Measurements from ENCODE around the gene PLEKHM1.

Gene PLEKHM1

GRCh38 chr17:45396496-45397205 lies 93.9 kb downstream of the PLEKHM1 start:
- DNase-seq: no peak

DNA sequence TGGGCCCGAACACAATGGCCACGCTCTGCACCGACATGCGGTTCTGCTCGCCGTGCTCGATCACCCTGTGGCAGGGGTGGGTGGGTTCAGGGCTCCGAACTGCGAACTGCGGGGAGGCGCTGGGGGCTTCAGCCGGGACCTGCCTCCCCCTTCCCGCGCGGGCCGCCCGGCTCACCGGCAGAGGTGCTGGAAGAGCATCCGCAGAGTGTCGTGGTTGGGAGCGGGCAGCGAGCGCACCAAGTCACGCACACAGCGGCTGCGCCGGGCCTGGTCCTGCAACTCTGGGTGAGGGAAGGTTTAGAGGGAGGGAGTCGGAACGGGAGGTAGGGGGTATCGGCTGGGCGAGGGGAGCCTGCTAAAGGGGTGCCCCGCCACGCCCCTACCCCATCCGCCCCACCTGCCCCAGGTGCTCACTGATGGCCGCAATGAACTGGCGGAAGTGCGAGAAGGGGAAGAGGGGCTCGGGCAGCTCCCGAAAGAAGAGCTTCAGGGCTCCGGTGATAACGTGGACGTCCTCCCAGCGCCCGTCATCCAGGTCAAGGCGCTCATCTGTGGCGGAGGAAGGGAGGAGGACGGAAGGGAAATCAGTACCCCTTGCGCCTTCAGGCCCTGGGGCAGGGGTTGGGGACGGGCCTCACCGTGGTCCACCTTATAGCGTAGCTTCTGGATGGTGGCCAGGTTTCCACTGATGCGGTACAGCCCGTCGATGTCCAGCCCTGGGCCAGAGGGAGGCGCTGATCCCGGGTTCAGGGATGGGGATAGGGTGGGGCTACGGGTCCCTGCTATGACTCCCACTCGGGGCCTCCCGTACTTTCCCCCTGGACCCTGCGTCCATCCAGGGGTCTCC lies 94.7 kb downstream of the PLEKHM1 start:
- no peak for DNase-seq

DNA sequence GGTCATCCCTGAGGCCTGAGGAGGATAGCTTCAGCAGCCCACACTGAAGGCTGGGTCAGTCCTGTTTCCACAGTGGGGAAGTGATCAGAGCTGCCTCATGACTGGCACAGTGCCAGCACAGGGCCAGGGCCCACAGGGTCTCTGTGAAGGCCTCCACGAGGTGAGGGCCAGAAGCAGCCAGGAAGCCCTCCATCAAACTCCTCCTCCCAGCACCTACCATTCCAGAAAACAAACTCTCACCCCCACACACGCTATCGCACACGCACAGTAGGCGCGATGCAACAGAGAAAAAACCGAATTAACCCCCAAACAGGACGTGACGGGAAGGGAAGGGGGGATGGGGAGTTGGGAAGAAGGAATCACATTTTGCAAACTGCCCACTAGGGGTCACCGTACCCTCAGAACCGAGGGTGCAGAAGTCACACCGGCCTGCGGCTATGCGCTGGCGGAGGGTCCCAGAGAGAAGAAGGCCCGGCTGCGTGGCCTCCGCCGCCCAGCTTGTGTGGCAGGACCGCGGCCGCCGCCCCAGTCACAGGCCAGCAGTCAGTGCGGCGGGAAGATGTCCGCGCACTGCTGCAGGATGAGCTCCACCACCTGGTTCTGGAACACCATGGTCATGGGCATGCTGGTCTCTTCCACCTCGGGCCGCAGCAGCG lies 95.5 kb downstream of the PLEKHM1 start:
- DNase-seq: no peak

DNA sequence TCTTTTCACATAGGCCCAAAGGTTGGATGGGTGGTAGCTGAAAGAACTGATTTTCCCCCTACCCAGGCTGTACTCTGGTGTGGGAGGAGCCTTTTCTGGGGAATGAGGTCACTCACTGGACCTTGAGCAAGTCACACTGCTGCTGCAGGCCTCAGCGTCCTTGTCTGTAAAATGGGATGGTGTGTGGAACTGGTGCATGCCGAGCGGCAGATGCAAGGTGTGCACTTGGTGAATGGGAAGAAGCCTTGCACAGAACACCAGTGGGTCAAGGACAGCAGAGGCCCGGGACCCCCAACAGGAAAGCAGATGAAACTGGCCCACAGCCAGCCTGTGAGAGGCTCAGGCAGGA lies 96.0 kb downstream of the PLEKHM1 start:
- no peak for DNase-seq

DNA sequence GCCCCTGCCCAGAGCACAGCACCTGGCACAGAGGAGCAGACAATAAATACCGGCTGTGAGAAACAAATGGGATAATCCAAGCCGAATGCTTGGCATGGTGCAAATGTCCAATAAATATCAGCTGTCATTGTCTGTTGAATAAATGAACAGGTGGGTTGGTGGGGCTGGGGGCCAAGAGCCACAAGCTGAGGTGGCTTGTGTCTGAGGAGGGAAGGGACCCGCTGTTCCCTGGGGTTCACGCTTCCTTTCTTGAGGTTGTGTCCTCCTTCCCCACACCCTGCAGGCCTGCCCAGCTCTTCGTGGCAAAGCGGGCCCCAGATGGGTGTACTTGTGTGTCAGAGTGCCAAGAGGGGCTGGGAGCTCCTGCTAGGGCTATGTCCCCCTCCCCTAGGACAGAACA lies 96.4 kb downstream of the PLEKHM1 start:
- no peak for DNase-seq

DNA sequence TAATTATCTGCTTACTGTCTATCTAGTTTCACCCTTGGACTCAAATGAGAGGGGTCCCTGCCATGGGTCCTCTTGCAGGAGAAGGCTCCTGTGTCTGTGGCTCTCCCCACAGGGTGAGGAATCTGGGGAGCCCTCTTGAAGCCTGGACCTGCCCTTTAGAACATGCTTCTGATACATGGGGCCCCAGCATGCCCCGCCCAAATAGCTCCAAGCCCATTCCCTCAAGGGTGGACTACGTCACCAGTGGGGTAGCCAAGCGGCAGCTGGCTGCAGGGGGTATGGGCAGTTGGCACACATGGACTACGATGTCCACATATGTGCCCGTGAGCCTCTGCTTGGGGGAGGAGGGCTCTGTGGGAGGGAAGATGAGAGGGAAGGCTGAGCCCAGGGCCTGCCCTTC lies 97.1 kb downstream of the PLEKHM1 start:
- no peak for DNase-seq

- no peak for DNase-seq
Measured at GRCh38 chr17:45391918-45392317, 98.6 kb downstream of the PLEKHM1 start.

GRCh38 chr17:45391291-45391690 lies 99.2 kb downstream of the PLEKHM1 start:
- no peak for DNase-seq

DNA sequence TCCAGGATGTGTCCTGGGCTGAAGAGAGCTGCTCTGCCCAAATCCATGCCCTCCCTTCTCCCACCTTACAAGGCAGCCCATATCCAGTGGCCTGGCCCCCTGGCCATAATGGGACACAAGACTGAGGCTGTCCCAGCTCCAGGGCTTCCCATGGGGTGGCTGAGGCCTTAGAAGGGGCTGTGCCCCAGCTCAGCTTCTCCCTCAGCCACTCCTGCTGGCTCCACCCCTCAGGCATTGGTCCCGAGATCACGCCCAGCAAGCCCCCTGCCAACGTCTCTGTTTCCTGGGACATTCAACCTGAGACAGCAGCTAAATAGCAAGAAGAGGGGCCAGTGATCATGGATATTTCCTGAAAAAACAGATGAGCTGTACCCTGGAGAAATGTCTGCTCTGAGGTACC lies 101.2 kb downstream of the PLEKHM1 start:
- DNase-seq: no peak

DNA sequence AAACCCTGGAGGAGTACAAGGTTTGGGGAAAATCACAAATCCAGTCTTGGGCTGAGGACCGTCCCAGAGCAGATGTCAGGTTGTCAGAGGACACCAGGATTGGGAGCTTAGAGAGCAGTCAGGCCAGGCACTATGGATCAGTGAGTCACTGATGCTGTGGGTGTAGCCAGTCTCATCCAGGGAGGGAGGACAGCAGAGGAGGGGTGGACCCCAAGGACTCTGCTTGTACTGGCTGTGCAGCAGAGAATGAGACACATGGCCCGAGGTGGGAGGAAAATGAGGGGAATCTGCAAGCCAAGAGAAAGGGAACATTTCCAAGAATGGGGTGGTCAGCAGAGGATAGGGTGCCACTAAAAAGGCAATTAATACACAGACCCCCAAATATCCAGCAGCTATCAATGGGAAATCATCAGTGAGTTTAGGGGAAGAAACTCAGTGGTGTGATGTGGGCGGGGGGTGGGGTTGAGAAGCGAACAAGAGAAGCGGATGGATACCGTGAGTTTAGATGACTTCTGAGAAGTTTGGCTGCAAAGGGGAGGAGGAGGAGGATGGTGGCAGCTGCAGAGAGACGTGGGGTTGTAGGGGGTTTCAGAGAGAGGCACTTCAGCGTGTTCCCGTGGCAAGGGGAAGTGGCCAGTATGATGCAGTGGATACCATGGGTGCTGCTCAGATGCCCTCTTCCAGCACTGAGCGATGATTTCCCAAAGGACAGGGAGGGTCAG lies 101.8 kb downstream of the PLEKHM1 start:
- no peak for DNase-seq

- DNase-seq: no peak
Measured at GRCh38 chr17:45387739-45388138, 102.8 kb downstream of the PLEKHM1 start.

DNA sequence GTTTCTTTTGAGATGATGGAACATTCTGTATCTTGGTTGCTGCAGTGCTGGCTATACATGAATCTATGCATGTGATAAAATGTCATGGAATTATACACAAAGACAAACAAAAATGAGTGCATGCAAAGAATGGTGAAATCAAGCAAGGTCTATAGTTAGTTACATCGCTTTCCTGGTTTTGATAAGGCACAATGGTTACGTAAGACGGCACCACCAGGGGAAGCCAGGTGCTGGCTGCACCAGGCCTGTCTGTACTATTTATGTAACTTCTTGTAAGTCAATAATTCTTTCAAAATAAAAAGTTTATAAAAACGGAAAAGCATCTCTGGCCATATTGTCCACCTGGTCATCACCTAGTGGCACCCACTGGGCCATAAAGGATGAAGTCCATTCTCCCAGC lies 104.3 kb downstream of the PLEKHM1 start:
- DNase-seq: no peak

Data from NCI-H2107 (cell line).